GM21381 (cell line): Measurements from ENCODE around the gene GJD2.

Experiments
- ATAC-seq: cut with Tn5 transposase; IDR thresholded peaks from one replicate; pipeline ENCODE4 v1.9.1; 2021; ENCODE audit warnings: mild to moderate bottlenecking, moderate library complexity; ENCODE audit not compliant: unreplicated experiment

GJD2 gene

DNA sequence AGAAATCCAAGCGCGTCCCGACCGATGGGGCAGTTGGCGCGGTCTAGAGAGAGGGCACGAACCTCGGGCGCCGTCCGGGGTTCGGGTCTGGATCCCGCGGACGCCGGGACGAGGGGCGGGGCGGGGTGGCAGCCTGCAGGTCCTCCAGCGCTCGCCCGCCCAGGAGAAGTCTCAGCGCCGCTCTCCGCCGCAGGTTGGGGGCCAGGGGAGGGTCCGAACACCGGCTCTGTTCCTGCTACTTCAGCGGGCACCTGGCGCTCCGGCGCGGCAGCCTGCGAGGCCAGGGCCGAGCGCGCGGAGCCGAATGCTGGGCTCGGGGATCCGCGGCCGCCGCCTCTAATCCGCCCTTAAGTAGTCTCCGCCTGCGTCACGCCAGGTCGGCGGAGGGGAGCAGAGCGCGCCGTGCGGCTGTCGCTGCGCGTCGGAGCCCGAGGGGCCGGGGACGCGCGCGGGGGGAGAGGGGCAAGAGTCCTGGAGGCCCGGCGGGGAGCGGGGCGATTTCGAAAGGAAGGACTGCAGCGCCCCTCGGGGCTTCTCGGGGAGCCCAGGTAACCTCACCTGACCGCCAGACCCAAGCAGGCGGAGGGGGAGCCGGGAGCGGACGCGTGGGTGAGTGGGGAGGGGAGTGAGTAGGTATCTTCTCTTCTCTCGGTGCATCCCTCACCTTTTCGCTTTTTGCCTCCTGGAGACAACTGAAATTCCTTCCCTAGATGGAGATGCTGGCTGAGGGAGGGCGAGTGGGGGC, at the start of gene GJD2:
Gene GJD2 (minus strand): TSS at position 325 of the 745 bp plus-strand sequence. CDS start 510 bp downstream, outside the sequence.
- ATAC-seq: no peak

DNA sequence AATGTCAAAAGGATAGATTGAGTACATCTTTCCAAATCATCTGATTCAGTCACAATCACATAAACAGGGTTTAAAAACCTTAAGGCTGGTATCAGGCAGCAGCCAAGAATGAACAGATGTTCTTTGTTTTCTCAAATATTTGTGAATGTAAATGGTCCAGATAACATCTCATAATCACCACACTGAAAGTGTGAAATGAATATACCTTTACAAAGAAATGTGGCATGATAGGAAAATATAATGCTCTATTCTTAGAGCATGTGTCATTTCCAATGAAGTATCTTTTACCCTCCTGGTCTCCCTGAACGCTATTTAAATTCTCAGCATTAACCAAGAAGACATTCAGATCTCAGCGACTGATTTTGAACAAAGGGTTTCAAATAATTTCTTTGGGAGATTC, 49.3 kb upstream of the GJD2 start:
- no peak for ATAC-seq

DNA sequence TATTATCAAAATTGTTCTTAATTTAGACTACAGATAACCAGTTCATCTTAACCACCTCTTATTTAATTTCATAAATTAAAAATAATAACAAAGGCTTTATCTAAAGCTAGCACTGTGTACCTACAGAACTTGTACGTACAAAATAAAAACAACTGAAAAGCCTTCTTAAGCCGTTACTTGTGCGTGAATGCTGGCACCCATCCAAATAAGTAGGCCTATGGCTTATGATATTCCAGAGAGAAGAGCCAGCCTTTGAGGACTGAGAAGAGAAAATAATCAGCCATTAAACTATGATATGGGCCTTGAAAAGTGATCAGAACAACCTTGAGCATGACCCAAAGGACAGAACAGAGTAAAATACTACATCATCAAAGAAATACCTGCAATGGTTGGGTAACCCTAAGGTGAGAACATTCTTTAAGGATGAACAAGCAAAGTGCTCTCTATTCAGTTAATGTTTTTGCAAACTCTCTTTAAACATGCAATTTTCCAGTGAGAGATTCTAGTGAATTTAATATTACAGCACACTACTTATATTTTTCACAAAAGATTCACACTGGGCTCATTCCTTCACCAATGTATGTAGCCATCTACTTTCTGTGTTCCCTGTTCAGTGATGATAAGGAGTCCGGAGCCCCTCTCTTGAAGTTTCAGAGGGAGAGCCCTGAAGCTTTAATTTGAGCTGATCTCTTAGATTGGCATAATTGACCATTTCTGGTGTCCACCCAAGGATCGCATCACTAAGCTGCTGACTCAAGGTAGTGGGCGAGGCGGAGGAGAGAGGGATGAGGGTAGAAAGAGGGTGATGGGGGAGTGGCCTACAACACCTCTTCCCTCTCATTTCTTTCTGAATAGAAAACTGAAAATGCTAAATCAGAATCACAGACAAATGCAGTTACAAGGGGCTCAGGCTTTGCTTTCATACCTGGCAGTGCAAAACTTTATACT, 48.3 kb upstream of the GJD2 start:
- no peak for ATAC-seq

DNA sequence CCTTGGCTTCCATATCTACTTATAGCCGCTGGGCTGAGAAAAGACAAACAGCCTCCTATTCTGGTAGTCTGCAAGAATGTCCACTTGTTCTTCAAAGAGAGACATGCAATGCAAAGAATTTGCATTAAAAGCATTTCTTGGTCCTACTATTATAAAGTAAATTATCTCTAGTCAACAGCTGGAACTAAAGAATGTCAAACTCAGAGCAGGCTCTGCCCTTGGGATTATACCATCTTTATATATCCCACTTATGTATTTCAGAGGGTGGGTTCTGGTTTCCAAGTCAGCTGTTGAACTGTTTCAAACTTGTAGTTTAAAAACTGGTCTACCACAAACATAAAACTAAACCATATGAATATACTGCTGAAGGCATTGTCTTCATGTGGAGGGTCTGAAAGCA, 47.6 kb upstream of the GJD2 start:
- no peak for ATAC-seq

DNA sequence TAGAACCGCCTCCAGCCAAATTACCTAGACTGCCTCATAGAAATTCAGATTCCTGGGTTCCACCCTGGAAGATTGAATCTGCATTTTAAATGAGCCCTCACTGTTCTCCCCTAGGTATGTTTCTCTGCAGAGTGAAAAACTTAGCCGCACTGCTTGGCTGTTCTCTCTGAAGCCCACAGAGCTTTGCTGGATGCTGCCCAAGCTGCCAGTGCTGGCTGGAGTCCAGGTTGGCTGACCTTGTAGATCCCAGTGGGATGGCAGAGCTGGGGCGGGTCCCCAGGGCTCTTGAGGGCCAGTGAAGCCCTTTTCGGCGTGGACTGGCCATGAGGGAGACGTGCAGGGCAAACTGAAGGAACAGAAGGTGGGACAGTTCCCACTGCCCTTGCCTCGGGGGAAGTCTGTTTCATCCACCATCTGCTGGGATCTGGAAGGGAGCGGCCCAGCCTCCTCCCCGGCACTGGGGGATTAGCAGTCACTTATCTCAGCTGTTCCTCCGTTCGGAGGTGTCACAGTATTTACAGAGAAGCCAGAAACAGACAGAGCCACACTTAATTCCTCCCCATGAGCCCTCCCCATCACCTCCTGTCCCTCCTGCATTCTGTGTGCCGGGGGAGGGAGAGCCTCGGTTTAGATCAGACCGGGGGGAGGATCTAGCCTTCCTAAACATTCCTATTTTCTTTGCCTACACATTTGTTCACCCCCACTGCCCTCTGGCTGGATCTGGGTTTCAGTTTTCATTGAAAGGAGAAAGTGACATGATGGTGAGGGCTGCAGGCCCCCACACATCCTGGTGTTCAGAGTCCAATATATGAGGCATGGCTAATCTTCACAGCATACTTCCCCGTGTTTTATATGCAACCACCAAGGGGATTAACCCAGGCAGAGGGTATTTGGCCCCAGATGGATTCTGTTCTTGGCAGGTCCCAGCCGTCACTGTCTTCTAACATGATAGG, 44.6 kb upstream of the GJD2 start:
- no peak for ATAC-seq

DNA sequence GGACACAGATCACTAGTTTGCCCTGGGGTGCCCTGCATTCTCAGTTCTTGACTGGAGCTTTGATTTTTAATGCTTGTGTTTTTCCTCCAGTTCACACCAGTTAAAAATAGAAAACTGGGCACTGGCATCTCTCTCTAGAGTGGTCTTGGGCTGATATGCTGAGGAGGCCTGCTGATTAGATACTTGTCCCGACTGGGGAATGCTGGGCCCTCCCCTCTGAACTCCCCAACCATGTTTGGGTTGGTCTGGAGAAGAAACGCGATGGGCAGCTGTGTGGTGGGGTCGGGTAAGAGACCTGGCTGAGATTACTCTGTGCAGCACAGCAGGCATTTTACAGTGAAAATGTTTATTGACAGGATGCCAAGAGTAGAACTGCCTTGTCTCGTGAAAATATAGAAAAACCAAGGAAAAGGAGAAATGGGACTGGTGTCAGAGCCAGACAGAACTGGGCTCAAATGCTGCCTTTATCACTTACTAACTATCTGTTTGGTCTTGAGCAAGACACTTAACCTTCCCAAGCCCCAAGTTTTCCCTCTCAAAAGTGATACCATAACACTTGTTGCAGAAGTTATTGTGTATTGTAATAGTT, 42.1 kb upstream of the GJD2 start:
- ATAC-seq: no peak

DNA sequence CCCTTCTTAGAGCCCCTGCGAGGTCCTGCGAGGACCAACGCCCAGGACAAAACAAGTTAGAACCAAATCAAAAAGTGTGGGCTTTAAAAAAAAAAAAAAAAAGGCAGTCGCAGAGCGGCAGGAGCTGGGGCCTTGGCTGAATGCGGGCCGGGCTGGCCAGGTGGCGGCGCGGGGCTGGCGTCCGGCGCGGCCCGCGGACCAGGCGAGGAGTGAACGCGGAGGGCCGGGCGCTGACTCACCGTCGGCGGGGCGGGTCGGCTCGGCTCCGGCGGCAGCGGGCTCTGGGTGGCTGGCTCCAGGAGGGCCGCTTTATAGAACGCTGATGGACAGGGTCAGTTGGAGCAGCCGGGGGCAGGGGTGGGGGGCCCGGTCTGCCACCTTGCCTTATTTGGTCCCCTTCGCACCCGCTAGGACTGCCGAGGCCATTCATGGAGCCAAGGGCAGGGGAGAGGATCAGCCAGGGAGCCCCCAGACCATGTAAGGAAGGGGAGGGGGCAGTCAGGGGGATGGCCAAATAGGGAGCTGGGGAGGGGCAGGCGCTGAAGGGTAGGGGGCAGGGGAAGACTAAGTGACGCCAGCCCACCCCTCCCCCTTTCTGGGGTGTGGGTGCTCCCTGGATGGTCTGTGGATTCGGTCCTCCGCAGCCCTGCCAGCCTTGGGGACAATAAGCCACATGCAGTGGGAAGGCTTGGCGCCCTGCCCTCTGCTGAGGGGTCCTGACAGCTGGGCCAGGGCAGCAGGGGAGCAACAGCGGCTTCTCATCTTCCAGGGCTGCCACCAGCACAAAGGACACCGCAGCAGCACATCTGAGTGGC, 40.7 kb upstream of the GJD2 start, which contains the start of gene ACTC1:
Gene ACTC1 (minus strand): TSS at position 283 of the 815 bp plus-strand sequence. CDS start 741 bp downstream, outside the sequence.
- no peak for ATAC-seq

DNA sequence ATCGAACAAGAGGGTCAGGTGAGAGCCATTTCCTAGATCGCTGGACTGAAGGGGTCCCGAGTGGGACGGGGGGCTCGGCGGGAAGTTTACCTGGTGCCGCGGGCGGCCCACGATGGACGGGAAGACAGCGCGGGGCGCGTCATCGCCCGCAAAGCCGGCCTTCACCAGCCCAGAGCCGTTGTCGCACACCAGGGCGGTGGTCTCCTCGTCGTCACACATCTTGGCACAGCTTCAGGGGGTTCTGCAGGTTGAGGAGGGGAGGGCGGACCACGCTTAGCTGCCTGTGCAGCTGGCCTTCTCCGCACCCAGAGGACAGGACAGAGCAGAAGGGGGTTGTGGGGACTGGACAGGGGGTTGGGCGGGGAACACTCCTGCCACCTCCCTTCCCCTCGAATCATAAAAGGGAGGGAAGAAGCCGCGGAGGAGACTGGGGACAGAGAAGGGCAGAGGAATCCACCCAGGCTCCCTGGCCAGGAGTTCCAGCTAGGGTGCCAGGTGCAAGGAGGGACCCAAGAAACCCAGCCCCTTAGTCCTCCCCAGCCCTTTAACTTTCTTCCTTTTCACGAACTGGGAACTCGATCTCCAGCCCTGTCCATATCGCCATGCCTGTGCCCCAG, 39.9 kb upstream of the GJD2 start:
- ATAC-seq: no peak

DNA sequence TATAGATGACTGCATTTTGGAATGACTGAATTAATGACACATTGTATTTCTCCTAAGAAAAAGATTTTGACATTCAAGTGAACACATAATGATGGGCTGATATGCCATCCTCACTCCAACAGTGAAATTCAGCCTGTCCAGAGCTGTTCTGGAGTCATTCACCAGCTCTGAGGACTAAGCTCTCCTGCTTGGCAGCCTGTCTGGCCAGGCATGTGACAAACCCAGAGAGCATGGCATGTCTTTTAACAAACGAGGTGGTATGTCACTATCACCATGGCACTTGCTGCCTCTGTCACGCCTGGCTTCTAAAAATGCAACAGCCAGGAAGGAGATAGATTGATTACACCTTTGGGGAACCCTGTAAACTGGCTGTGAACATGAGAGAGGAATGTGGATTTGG, 39.1 kb upstream of the GJD2 start:
- ATAC-seq: no peak

DNA sequence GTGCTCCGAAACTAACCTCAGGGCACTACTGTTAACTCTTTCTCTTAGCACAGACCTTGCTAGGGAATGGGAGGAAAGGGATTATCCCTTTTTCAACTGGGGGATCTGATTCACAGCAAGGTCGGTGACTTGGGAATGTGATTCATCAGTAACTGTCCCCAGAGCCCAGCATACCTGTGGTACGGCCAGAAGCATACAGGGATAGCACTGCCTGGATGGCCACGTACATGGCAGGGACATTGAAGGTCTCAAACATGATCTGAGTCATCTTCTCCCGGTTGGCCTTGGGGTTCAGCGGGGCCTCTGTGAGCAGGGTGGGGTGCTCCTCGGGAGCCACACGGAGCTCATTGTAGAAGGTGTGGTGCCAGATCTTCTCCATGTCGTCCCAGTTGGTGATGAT, 38.3 kb upstream of the GJD2 start:
- ATAC-seq: no peak

DNA sequence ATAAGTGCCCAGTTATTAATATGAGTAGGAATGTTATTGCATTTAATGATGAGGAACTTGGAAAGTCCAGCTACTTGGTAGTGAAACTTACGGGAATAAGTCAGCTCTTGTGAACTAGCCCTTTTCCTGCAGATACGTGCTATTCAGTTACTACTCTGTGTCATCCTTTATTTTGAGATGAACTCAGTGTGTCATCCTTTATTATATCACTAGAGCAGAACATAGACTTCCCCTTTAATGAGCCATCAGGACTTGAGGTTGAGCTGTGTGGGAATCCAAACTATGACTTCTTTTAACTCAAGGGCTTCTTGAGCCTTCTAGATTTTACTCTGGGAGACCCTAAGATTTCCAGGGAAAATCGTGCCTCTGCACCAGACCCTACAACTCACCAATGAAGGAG, 36.9 kb upstream of the GJD2 start:
- no peak for ATAC-seq

DNA sequence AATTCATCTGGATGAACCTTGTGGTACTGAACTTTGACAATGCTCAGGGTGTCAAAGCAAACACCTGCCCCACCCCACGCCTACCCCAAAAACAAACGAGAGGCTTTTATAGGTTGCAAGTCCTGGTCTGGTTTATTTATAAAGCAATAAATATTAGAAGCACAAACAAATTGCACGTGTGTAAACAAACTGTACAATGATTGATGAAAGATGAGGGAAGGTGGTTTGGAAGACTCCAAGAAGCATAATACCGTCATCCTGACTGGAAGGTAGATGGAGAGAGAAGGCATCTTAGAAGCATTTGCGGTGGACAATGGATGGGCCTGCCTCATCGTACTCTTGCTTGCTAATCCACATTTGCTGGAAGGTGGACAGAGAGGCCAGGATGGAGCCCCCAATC, 35.3 kb upstream of the GJD2 start:
- no peak for ATAC-seq

DNA sequence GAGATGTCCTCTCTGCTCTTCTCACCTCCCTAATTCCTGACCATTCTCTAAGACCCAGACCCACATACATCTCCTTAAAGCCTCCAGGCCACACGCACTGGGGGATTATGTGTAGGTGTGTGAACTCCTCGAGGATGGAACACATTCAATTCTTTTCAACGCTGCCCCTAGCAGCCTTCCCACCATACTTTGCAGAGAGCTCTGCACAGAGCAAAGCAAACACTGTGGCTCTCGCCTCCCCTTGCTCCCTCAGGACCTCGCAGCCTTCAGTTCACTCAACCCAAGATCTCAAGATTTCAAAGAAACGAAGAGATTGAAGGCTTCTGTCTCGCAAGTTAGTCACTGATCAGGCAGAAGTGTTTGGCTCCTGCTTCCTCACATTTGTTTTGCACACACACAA, 34.5 kb upstream of the GJD2 start:
- ATAC-seq: no peak

DNA sequence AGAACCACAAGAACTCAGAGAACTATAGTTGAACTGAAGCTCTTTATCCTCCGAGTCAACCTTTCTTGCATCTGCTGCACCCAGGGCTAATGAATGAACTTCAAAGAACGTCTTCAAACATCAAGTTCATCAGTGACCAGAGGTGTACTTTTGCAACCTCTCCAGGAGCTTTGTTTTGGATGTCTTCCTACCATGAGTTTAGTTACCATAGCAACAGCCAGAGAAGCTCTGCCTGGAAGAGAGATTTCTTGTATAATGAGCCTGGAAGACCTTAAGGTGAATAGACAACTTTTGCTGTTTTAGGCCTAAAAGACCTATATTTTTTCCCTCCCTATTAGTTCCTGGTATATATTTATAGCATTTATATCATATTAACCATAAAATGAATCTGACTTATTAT, 31.4 kb upstream of the GJD2 start:
- ATAC-seq: no peak

DNA sequence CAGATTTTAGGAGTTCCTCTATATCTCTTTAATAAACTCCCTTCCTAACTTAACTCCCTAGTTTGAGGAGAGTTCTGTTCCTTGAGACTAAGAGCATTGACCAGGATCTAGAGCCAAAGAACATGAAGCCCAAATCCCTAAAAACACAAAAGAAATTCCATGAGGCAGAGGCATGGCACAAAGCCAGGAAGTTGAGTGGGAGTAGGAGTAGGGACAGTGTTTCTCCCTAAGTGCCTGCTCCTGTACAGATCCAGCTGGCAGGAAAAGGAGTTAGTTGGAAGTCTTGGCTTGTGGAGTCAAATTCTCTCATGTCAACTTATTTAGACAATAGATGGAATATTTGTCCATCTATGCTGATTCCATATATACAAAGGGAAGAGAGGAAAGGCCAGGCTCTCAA, 29.2 kb upstream of the GJD2 start:
- no peak for ATAC-seq

DNA sequence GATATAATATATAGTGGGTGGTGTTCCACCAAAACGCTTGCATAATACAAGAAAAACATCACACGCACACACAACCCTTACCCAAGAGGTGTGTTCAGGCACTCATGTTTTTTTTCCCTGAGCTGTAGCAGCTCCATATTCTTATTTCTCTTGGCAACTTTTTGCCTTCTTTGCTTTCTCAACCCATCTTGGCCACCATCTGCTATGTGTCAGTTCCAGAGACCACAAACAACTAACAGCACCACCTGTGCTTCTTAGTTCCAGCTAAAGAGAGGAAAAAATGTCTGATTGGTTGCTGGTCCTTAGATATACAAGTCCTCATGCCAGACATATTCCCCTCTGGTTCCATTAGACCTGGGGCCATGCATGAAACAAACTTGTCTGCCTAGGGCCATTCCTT, 28.6 kb upstream of the GJD2 start:
- no peak for ATAC-seq

DNA sequence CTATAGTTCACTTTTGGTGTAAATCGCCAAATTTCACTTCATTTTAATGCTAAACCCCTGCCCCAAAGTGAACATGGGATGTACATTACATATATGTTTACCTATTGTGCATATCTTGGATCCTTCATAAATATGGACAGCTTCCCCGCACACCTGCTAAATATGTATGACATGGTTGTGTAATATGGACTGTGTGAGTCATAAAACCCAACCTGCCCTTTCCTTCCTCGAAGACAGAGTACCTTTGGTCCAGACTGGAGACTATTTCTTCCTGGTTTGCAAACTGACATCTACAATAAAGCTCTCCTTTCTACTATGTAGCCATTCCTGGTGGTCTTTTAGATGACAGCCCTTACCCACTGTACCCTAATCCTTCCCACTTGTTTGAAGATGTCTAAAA, 28.1 kb upstream of the GJD2 start:
- no peak for ATAC-seq

DNA sequence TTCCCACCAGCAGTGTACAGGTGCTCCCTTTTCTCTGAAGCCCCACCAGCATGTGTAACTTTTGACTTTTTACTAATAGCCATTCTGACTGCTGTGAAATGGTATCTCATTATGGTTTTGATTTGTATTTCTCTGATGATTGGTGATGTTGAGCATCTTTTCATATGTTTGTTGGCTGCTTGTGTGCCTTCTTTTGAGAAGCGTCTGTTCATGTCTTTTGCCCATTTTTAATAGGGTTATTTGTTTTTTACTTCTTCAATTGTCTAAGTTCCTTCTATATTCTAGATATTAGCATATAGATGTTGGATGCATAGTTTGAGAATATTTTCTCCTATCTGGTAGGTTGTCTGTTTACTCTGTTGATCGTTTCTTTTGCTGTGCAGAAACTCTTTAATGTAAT, 25.9 kb upstream of the GJD2 start:
- ATAC-seq: no peak

DNA sequence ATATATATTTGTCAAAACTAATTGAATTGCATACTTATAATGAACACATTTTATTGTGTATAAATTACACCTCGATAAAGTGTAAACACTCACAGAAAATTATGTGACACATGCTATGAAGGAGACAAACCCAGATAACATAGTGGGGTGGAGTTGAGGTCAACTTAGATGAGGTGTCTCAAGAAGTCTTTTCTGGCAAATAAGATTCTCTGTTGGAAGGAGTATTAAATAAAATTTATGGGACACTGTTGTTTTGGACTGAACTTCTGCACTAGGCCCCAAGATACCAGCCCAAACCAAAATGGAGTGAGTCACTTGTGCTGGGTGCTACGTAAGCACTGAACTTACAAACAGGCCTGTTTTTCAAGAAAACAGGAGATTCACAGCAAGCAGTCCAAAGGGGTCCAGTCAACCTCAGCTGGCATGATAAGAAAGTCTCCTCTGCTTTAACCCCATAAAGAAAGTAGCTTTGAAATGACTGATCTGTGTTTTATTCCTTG, 21.9 kb upstream of the GJD2 start:
- no peak for ATAC-seq
